ENCODE results near the gene DERL3.
A peak's percentile ranks its signal among the peaks of the same experiment; 100 is the strongest.

The DERL3 gene

GRCh38 chr22:23829845-23830372 lies 8.9 kb downstream of the DERL3 start:
- no peak for DNase-seq

GRCh38 chr22:23828800-23829680 lies 9.8 kb downstream of the DERL3 start:
- DNase-seq: no peak

GRCh38 chr22:23827351-23827995 lies 11.3 kb downstream of the DERL3 start:
- no peak for DNase-seq

DNA sequence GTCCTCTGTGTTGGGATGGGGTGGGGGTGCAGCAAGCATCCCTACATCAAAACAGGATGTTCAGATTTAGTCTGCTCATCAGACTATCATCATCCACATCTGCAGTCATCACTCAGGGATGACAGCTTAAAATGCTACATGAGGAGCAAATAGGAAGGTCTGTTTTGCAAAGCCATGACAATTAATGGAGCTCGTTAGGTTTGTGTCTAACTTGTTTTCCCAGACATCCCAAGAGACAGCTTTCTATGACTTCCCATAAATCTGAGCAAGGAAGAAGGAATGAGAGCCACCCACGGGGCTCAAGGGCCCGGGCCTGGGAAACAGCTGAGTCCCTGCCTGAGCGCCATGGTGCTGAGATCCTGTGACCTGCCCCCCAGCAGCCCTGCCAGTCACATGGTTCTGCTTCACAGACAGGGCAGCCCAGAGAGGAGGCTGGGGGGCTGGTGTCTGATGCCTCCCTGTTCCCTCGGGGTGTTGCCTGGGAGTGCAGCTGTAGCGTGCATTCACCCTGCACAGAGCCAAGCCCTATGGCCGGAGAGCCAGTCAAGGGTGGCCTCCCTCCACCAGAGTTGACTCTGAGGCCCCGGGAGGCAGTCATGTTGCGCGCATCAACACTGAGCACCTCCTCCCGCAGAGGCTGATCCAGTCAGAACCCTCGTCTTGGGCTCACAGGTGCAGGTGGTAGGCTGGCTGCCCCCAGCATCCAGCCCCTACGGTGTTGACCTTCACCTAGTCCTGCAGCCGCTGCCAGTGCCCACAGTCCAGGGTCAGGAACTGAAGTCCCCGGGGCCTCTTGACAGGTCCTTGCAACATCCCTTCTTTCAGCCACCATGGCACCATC lies 12.1 kb downstream of the DERL3 start:
- no peak for DNase-seq

DNA sequence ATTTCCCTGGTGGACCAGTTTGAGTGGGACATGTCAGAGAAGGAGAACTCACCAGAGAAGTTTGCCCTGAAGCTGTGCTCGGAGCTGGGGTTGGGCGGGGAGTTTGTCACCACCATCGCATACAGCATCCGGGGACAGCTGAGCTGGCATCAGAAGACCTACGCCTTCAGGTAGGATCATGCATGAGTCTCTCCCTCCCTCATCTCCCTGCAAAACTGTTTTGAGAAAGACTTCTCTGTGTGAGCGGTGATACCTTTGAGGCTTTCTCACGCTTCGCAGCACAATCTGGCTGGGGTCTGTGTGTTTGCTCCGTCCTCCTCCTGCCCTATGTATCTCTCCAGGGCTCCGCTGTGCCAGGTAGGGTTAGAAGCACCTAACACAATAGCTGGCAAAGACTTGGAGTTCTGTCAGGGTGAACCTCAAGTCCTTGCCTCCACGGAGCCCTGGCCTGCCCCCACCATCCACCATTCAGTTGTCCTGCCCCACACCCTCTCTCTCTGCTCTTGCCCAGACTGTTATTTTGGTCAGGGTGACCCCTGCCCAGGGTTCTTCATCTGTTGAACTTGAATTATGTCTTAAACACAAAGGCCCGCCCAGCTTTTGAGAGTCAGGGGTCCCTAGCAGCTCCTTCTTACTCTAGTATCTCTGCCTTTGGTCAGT lies 13.4 kb downstream of the DERL3 start:
- DNase-seq: no peak

GRCh38 chr22:23824476-23825245 lies 14.1 kb downstream of the DERL3 start:
- DNase-seq: no peak

- no peak for DNase-seq
Observed at GRCh38 chr22:23823331-23823791, 15.4 kb downstream of the DERL3 start.

DNA sequence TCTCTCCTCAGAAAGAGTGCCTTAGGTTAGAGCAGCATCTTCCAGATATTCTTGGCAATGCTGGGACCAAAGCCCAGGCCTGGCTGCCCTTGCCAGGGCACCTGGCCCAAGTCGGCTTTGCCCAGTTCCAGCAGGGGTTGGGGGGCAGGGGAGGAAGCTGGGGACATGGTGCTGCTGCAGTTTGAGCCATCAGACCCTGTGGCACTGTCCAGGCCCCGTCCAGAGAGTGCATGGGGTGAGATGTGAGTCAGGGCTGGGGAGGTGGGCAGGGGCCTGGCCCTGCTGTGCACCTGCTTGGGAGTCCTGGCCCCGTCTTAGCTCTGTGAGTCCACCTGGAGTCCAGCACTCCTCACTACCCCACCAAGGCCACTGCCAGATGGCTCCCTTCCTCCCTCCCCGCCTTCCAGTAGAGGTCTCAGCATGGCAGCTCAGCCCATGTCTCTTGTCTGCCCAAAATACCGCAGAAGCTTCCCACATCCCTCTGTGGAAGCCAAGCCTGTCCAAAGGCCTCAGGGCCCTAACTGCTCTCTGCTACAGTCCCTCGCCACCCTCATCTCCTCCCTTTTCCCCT lies 16.6 kb downstream of the DERL3 start:
- DNase-seq: no peak

GRCh38 chr22:23820748-23821211 lies 18.0 kb downstream of the DERL3 start:
- peak; percentile 30 for DNase-seq

DNA sequence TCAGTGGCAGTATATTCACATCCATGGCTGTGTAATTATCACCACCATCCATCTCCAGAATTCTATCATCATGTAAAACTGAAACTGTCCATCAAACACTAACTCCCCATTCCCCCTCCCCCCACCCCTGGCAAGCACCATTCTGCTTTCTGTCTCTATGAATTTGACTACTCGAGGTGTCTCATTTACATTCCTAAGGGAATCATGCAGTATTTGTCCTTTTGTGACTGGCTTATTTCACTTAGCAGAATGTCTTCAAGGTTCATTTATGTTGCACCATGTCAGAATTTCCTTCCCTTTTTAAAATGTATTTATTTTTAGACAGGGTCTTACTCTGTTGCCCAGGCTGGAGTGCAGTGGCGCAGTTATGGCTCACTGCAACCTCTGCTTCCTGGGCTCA lies 20.3 kb downstream of the DERL3 start:
- no peak for DNase-seq

GRCh38 chr22:23817146-23817545 lies 21.7 kb downstream of the DERL3 start:
- DNase-seq: no peak

GRCh38 chr22:23816156-23816976 lies 22.4 kb downstream of the DERL3 start:
- DNase-seq: no peak

- no peak for DNase-seq
Observed at GRCh38 chr22:23815541-23816155, 23.2 kb downstream of the DERL3 start.

GRCh38 chr22:23812378-23812777 lies 26.4 kb downstream of the DERL3 start:
- no peak for DNase-seq

DNA sequence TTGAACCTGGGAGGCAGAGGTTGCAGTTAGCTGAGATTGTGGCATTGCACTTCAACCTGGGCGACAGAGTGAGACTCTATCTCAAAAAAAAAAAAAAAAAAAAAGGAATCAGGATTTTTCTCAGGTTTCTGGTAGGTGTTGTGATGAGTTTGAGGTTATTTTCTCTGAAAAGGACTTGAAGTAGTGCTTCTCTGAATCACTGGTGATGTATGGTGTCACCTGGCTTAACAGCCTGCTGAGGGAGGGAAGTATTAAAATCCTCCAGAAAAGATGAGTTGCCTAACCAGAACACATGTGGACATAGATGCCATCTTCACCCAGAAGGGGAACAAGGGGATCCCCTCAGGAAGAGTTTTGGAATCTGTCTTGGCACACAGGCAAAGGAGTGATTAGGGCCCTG lies 32.0 kb downstream of the DERL3 start:
- DNase-seq: no peak

DNA sequence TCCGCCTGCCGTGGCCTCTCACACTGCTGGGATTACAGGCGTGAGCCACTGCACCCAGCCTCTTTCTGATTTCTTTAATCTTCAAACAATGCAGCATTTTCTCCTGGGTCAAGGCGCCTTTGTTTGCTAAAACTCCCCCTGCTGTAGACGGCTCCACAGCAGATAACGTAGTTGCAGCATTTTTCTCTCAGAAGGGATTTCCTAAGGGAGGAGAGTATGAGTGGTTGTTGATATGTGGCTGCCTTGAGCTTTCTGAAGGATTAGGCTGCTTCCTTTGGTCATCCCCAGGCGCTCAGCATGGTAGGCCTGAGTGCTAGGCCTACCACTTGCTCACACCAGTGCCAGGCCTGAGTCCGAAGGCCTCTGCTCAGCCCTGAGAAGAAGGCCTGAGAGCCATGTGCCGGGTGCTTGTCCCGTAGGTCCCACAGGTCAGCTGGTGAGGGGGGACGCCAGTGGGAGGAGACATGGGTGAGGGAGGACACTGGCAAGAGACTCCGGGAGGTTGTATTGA lies 34.0 kb downstream of the DERL3 start:
- DNase-seq: no peak

DNA sequence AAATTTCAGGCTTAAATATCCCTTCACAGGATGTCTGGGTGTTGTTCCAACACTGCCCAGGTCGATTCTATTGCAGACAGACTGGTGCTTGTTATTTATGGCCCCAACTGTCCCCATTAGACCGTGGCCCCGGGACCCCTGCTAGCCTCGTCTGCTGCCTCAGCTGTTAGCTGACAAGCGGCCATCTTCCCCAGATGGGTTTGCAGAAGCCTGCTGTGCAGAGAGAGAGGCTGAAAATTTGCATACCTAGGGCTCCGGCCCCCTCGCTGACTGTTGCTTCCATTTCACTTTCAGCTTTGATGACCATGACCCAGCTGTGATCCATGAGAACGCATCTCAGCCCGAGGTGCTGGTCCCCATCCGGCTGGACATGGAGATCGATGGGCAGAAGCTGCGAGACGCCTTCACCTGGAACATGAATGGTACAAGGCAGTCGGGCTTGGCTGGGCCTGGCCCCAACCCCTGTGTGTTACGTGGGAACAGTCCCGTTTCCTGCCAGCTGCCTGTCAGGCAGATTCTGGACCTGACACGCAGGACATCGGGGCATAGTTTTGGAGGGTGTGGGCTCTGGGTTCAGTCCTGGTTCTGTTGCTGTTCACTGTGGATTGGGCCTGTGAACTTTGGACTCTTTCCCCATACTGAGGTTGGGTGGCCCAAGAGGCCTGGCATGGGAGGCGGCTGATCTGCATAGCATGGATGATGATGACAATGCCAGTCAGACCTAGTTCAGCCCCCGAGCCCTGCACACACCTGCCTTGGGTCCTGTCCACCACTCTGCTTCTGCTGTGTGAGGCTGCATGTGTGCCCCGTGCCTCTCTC lies 35.6 kb downstream of the DERL3 start:
- no peak for DNase-seq

DNA sequence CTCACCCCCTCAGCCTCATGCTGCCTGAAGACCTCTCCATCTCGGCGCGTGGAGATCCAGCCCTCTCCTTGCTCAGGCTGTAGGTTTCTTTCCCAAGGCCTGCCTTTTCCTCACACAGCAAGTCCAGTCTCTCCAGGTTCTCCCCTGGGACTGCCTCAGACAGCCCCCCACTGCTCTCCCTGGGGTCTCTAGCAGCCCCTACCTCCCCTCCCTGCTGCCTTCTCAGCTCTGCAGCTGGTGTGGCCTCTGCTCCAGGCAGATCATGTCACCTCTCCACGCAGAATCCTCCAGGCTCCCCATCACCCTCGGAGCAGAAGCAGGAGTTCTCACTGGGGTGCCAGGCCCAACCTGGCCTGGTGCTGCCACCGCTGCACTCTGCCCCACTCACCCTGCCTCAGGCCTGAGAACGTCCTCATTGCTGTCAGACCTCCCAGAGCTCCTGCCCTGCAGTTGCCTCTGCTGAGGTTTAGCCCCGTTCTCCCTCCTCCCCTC lies 36.9 kb downstream of the DERL3 start:
- DNase-seq: no peak

Measured in DMS53 (cell line).